C4-2B (cell line): ENCODE measurements around the gene OR2T27.
A peak's percentile ranks its signal among the peaks of the same experiment; 100 is the strongest.
"Not testable (repeated sequence)": the region's sequence is repeated elsewhere in the genome, so short reads cannot be mapped to it uniquely, and the experiment has no call there.

Experiments used
- H3K27ac ChIP-seq: fragments of 450-650 bp; 2 replicates; pipeline ENCODE4 v1.5.1; 2017
- CTCF ChIP-seq: fragments of 450-650 bp; conservative IDR thresholded peaks from 2 replicates; pipeline ENCODE4 v1.5.1; 2017; ENCODE audit warnings: mild to moderate bottlenecking
- ZFX ChIP-seq: fragments of 450-650 bp; IDR thresholded peaks from 2 replicates; pipeline ENCODE4 v1.6.1; 2017

The OR2T27 gene

GRCh38 chr1:248695451-248696132 is 40.3 kb upstream of the OR2T27 start:
- TF ChIP-seq CTCF (no peak), ZFX (no peak)

GRCh38 chr1:248691567-248692155 is 36.3 kb upstream of the OR2T27 start:
- TF ChIP-seq CTCF (no peak), ZFX (peak; percentile 35; the same call in 1 of the 2 replicates)
- H3K27ac ChIP-seq, result peak overlapping the region; percentile 15; the same call in 1 of the 2 replicates

More at GRCh38 chr1:248695451-248696132, 40.3 kb upstream of the OR2T27 start:
- H3K27ac ChIP-seq, result no peak overlapping the region

GRCh38 chr1:248688527-248689298 is 33.4 kb upstream of the OR2T27 start:
- no peak overlapping the region for H3K27ac ChIP-seq
- TF ChIP-seq ZFX (no peak), CTCF (no peak)

- H3K27ac ChIP-seq, result no peak overlapping the region
- TF ChIP-seq ZFX (no peak), CTCF (peak; percentile 63)
Measured at GRCh38 chr1:248686815-248687214, 31.5 kb upstream of the OR2T27 start.

- no peak for TF ChIP-seq CTCF
- no peak for TF ChIP-seq ZFX
- no peak overlapping the region for H3K27ac ChIP-seq
Measured at GRCh38 chr1:248681651-248682050, 26.3 kb upstream of the OR2T27 start.

- no peak for TF ChIP-seq ZFX
- TF ChIP-seq CTCF, result no peak
- H3K27ac ChIP-seq, result no peak overlapping the region
Measured at GRCh38 chr1:248670003-248670402, 14.7 kb upstream of the OR2T27 start.

GRCh38 chr1:248663453-248664328 is 8.4 kb upstream of the OR2T27 start:
- H3K27ac ChIP-seq, result not testable (repeated sequence)

- not testable (repeated sequence) for H3K27ac ChIP-seq
Measured at GRCh38 chr1:248656797-248657196, 1.5 kb upstream of the OR2T27 start.

- not testable (repeated sequence) for H3K27ac ChIP-seq
Measured at GRCh38 chr1:248648770-248649536, 6.4 kb downstream of the OR2T27 start.

GRCh38 chr1:248645178-248645577 is 10.2 kb downstream of the OR2T27 start, which contains the start of gene OR2T35:
OR2T35 (minus strand) TSS chr1:248645278; CDS start chr1:248639258, 6,020 bp downstream.
- H3K27ac ChIP-seq, result not testable (repeated sequence)
